ENCODE data around the gene PNMT.
A peak's percentile ranks its signal among the peaks of the same experiment; 100 is the strongest.

Gene PNMT

DNA sequence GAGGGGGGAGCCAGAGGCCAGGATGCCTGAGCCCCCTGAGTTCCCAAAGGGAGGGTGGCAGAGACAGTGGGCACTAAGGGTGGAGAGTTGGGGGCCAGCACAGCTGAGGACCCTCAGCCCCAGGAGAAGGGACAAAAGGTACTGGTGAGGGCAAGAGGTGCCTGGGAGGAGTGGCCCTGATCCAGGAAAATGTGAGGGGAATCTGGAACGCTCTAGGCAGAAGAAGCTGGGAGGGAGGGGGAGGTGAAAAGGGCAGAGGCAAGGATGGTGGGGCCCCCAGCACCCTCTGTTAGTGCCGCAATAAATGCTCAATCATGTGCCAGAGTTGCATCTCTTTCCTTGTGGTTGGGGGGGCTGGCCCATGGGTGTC is 2.0 kb upstream of the PNMT start:
- FAIRE-seq (no peak), DNase-seq (ENCODE audit: extremely low spot score, insufficient read length, low read depth) (no peak)

DNA sequence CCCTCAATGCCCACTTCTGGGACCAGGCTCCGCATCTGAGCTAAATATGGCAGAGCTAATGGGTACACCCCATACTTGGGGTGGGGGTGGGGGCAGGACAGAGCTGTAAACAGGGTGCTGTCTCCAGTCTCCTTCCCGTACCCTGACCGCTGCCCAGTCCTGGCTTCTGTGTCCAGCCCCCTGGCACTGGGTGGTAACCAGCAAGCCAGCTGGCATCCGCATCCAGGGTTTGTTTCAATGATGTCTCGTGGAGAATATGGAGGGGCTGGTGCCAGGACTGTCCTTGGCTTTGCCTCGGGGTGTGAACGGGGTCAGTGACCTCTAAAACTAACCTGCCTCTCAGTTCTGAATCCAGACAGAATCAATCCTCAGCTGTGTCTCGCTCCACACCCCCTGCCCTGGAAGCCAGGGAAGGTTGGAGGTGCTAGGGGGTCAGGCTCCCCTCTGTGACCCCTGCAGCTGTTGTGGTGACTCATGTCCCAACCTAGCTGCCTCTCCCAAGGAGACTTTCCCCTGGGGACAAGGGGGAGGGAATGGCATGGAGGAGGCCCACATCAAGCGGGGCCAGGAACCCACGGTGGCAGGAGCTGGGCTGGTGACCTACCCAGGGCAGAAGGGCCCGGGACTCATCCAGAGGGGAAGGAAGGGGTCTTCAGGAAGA is 1.5 kb upstream of the PNMT start:
- FAIRE-seq, result no peak
- no peak for DNase-seq (ENCODE audit: extremely low spot score, insufficient read length, low read depth)

DNA sequence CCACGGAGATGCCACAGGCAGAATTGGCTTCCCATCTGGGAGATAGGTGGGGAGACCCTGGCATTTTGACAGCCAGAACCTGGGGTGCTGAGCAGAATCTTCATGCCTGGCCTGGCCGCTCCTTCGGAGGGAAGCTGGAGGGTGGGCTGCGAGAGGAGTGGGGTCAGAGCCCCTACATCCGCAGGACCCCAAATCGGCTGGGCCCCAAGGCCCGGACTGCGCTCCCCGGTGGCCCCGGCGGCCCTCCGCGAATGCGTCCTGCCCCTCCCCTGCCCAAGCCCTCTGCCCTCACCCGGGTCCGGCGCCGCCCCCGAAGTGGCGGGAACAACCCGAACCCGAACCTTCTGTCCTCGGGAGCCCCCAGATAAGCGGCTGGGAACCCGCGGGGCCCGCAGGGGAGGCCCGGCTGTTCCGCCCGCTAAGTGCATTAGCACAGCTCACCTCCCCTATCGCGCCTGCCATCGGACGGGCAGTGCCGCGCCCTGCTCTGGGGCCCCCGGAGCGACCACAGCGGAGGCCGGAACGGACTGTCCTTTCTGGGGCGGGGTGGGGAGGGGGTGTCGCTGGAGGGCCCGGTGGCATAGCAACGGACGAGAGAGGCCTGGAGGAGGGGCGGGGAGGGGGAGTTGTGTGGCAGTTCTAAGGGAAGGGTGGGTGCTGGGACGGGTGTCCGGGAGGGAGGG is 850 bp upstream of the PNMT start:
- DNase-seq (ENCODE audit: extremely low spot score, insufficient read length, low read depth) (no peak), FAIRE-seq (no peak)

DNA sequence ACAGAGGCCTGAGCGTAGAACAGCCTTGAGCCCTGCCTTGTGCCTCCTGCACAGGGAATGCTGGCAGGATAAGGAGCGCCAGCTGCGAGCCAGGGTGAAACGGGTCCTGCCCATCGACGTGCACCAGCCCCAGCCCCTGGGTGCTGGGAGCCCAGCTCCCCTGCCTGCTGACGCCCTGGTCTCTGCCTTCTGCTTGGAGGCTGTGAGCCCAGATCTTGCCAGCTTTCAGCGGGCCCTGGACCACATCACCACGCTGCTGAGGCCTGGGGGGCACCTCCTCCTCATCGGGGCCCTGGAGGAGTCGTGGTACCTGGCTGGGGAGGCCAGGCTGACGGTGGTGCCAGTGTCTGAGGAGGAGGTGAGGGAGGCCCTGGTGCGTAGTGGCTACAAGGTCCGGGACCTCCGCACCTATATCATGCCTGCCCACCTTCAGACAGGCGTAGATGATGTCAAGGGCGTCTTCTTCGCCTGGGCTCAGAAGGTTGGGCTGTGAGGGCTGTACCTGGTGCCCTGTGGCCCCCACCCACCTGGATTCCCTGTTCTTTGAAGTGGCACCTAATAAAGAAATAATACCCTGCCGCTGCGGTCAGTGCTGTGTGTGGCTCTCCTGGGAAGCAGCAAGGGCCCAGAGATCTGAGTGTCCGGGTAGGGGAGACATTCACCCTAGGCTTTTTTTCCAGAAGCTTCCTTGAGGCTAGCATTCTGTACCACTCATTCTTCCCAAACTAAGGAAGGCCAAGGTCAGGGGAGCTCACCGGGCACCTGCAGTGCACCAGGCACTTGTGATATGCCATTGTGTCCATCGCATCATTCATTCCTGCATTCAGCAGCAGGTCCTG is 1.9 kb downstream of the PNMT start:
- DNase-seq (ENCODE audit: extremely low spot score, insufficient read length, low read depth) (no peak), FAIRE-seq (no peak)

DNA sequence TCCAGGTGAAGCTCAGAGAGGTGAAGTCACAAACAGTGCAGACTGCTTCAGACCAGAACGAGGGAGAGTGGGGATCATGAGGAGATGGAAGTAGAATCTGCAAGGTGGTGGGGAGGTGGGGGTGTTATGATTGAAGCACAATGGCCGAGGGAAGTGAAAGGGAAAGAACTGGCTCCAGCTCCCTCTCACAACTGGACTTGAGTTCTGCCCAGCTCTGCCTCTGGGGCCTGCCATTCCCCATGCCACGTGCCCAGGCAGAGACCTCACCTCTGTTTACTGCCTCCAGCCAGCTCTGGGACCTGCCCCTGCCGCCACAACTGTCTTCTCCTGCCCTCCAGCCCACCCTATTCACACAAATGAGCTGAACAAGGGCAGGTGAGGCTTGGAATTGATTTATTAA is 2.5 kb downstream of the PNMT start:
- no peak for FAIRE-seq
- DNase-seq (ENCODE audit: extremely low spot score, insufficient read length, low read depth), result no peak

DNA sequence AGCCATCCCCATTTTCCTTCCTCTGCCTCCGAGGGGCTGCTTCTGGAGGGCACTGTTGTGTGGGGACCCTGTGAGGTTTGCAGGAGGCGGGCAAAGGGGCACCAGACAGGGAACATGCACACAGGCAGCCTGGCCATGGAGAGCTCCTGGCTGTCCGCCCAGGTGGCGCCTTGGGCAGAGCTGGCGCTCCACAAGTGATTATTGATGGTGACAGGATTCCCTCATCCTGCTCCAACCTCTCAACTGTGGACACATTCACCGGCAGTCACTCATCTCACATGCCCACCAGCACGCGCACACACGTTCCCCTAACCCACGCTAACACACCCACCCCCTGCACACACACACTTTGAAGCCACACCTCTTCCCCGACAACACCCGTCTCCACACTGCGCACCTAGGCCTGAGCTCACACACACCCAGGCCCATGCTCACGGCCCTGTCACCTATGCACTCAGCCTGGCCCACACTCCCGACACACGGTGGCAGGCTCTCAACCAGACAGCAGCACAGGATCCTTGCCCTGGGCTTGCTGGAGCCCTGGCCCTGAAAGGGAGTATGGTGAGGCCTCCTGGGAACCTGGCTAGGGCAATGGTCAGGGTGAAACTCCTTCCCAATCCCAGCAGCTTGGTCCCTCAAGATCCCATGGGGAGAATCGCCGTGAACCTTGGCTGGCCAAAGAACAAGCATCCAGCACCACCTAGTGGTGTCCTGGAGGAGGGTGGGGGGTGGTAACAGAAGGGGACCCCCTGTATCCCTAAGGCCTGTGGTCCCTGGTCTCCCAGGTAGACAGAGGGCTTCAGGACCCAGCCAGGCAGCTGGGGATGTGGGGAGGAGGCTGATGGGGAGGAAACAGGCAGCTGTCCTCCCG is 3.6 kb downstream of the PNMT start:
- FAIRE-seq (peak; percentile 55), DNase-seq (ENCODE audit: extremely low spot score, insufficient read length, low read depth) (no peak)

DNA sequence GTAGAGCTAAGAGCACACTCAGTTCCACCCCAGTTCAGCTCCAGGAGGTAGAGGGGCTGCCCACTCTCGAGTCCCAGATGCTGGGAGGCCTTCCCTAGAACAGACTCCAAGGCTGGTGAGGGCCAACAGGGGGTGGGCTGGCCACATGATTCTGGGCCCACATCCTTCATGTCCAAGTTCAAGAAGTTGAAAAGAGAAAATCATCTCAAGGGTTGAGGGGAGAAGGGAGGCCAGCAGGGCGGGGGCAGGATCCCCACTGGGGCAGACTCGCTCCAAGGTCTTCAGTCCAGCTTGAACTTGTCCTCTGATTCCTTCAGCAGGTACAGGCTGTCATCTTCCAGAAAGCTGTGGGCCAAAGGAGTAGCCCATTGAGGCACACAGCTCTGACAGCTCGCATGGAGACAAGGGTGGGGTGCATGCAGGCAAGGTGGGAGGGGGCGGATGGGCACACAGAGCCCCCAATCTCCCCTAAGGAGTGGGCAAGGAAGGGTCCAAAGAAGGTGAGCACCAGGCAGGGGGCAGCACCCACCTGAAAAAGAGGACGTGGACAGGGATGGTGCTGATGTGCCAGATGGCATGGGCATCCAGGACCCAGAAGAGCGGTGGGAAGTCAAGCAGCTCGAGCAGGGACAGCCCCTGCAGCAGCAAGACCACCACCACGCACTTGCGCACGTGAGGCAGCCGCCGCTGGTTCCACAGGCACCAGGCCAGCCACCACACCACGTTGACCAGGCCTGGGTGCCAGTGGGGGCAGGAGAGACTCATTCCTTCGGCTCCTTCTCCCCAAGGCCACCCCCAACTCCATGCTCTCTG is 4.5 kb downstream of the PNMT start:
- DNase-seq (ENCODE audit: extremely low spot score, insufficient read length, low read depth), result no peak
- no peak for FAIRE-seq

DNA sequence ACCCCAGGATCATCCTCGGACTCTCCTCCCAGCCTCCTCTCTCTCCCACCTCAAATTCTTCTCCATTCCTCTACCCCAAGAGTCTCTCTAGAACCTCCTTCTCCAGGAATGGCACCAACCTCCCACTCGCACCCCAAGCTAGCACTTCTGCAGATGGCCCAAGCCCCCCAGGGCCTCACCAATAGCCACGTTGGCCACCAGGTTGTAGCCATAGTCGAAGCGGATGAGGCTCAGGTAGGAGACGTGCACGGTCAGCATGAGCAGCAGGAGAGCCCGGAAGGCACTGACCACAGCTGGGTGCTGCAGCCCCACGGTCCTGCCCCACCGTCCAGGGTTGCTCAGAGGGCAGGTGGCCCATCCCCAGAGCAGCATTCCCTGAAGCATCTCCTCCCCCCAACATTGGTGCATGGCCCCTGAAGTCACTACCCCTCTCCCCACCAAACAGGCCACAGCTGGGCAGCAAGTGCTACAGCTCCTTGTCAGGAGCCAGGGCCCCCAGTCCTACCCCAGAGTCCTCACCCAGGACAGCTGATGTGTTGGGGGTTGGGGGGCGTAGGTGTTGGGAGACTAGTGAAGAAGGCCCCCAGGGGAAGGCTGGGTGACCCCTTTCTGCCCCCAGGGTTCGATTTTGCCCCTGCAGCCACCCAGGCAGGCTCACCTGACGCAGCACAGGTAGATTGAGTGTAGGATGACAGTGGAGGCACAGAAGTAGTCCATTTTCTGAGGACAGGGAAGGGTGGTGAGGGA is 5.3 kb downstream of the PNMT start:
- FAIRE-seq (no peak), DNase-seq (ENCODE audit: extremely low spot score, insufficient read length, low read depth) (no peak)

DNA sequence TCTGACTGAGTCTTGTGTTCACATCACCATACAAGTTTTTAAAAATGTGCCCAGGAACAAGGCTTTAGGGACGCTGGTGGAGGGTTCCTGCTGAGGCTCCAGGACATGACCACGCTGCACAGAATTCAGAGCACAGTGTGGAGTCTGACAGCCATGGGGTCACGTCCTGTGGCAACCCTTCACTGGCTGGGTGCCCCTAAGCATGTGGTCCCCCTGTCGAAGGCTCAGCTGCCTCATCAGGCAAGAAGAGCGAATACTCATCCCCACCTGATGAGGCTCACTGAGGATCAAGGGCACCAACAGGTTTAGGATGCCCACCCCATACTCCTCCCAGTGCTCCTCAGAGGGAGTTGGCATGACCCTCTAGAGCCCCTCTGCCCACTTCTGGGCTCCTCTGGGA is 5.9 kb downstream of the PNMT start:
- FAIRE-seq, result no peak

DNA sequence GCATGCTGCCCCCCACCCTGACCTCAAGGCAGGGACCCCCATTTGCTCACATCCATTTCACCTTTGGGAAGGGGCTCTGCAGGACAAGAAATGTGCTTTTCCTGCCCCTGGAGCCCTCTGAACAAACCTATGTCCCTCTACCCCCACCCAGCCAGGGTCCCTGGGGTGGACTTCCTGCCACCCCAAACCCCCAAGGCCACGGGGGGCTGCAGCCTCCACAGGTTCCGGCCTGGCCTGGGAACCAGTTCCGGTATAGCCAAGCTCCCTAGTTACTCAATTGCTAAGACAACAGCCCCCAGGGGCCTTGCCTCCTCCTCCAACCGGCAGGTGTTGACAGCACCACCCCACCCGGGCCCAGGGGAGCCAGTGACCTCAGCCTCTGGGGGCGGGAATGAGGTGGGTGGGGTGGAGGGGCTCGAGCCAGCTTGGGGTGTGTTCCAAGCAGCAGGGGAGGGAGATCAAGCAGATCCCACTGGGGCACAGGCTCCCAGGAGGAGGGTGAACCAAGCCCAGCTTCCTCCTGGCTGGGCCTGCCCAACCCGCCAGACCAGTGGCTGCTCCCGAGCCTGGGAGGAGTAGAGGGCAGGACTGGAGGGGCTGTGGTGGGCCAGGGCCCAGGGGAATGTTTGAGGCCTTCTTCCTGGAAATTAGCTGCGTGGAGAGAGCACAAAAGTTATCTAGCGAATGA is 6.6 kb downstream of the PNMT start:
- DNase-seq (ENCODE audit: extremely low spot score, insufficient read length, low read depth) (no peak), FAIRE-seq (peak; percentile 78)

More for the DNA sequence above, 5.9 kb downstream of the PNMT start:
- DNase-seq (ENCODE audit: extremely low spot score, insufficient read length, low read depth), result no peak

DNA sequence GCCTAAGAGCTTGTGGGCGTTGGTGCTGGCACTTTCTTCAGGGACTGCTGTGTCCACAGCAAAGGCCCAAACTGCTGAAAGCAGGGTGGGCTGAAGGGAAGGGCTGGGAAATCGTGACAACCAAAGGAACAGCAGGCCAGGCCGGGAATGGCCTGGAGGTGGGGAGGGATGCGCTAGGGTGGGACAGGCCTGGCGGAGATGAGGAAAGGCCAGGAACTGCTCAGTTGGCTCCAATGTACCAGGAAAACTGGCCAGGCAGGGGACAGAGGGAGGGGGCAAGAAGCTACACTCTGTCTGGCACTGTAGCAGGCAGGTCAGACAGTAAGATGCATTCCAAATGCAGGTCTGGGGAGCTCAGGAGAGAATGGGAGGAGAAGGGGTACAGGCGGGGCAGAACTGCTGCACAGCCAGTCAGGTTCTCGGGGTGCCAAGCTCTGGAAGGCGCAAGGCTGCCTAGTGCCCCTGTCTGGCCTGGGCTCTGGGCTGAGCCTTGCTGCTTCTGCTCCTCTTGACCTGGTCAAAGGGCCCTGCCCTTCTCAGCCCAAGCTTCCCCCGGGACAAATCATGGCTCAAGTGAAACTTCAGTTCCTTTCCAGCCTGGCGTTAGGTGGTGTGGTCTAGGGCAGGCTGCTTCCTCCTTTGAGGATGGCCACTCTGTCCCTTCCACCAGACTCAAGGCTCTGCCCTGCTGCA is 7.3 kb downstream of the PNMT start:
- DNase-seq (ENCODE audit: extremely low spot score, insufficient read length, low read depth) (no peak), FAIRE-seq (peak; percentile 62)

DNA sequence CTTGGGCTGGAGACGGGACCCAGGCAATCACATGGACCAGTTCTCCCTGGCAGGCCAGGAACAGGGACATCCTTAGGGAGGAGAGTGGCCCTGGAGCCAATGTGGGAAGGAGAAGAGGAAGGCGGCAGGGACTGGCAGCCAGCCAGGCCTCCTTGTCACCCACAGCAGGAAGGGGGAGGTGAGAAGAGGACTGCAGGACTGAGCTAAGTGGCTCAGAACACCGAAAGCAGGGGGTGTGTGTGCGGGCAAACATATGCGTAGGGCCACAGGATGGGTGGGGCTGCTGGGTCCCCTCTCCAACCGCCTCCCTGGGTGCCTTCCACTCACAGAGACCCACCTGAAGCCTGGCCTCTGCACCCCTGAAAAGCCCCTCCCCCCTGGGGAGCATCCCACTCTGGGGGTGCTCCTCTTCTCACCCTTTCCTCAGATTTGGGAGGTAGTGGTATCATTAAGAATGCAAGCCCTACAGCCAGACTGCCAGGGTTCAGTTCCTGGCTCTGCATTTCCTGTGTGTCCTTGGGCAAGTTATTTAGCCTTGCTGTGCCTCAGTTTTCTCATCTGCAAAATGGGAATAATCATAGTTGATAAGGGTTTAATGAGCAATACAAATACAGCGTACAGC is 8.1 kb downstream of the PNMT start:
- peak; percentile 46 for DNase-seq (ENCODE audit: extremely low spot score, insufficient read length, low read depth)

DNA sequence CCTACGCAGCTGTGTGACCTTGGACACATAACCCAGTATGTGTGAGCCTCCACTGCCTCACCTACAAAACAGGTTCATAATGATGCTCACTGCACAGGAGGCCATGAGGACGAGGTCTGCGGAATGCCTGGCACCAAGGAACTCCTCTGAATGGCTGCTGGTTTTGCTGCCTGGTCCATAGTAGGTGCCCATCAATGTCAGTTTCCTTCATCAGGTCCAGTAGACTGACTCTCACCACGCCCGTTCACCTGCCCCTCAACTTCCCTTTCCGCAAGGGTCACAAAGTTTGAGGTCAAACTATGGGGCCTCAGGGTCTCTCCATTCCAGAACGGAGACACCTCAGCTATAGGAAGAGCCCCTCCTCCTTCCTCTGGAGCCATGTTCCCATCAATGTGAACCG is 8.8 kb downstream of the PNMT start:
- no peak for FAIRE-seq
- no peak for DNase-seq (ENCODE audit: extremely low spot score, insufficient read length, low read depth)

More for the DNA sequence above, 8.1 kb downstream of the PNMT start:
- peak; percentile 90 for FAIRE-seq

DNA sequence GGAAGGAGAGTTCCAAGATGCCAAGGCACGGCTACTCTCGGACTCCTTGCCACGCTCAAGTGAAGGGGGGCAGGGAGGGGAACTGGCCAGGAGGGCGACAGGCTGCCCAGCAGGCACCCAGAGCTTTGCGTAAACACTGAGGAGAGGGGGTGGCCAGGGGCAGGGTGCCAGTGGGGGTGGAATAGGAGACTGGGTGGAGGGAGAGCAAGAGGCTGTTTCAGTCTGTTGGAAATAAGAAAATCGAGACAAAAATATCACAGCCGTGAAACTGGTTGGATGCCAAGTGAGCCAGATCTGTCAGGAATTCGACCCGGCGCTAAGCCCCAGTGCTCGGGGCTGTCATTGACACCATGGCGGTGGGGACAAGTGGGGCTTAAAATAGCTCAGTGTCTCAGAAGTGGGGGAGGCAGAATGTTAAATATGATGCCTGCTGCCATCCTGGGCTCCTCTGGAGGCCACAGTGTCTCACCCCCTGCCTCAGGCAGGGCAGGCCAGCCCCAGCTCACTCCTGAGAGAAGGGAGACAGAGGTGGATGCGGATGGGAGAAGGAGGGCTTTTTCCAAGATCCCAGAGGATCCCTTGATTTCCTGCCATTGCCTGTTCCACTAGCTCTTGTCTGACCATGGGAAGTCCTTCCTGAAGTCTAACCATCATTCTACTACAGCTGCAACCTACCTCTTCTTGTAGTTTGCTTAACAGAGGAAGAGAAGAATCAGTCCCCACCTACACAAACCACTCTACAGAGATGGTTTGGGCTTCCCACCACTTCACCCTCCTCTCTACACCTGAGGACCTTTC is 9.5 kb downstream of the PNMT start:
- FAIRE-seq (no peak), DNase-seq (ENCODE audit: extremely low spot score, insufficient read length, low read depth) (no peak)

DNA sequence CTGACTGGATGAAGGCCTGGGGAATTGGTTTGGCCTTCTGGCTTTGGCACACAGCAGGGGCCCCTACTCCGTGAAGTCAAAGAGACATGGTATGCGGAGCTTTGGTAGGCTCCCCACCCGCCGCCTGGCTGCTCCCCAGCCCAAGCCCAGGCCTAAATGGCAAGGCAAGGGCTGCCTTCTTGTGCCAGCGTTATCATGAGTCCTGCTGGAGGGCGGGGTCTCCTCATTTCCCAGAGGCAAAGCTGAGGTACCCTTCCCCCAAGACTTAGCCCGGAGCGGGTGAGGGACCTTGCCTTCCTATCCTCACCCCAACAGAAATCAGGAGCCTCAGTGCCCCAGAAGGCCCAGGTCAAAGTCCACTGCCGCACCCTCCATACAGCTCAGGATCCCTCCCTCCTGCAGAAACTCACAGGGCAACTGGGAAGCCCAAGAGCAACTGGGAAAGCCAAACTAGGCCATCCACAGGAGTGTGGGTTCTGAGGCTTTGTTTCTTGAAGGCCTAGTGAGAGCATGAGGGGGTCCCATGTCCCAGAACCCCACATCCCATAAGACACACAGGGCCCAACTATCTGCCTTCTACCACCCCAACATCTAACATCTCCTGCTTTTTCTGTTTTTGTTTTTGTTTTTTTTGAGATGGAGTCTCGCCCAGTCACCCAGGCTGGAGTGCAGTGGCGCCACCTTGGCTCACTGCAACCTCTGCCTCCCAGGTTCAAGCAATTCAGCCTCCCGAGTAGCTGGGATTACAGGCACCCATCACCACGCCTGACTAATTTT is 10.3 kb downstream of the PNMT start:
- FAIRE-seq, result no peak
- DNase-seq (ENCODE audit: extremely low spot score, insufficient read length, low read depth), result no peak
